ENCODE measurements around the gene ZFHX2.

The ZFHX2 gene

DNA sequence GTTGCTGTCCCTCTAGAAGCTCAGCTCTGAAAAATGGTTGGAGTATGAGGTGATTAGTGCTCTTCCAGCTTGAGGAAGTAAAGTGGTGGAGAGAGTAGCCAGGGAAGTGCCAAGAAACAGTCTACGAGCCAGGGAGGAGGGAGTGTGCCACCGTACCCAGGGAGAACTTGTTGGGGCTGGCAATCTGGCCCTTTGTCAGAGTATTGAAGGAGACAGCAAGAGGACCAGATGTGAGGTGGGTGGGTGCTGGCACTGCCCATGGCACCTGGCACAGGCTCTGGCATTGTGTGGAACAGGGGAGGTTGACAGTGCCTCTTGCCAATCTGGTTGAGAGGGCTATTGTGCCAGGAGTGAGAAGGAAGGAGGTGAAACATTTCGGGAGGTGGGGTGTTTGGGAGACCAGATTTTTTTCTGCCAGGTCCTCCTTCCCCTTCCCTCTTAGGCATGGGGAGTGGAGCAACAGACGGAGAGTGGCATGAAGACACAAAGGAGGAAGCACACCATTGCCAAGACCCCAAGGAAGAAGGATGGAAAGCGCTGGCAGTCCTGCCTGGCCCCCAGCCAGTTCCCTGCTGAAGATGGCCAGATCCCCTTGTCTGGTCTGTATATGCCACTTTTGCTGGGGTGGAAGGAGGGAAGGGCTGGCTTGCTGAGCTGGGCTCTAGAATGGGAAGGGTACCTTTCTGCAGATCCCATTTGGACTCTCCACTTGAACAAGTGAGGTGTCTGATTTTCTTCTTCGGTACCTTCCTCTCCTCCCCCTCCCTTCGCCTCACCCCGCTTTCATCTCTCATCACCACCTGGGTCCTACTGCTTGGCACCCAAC is 37.5 kb downstream of the ZFHX2 start:
- Histone ChIP-seq H3K79me2 (ENCODE audit: low read length) (no peaks in the 10 kb centered on the region), H3K9me3 (ENCODE audit: insufficient read depth, low read length) (no peaks in the 10 kb centered on the region), H2AFZ (ENCODE audit: low read depth, low read length) (no peak overlapping the region), H3K4me1 (ENCODE audit: low read length) (no peaks in the 10 kb centered on the region), H4K20me1 (ENCODE audit: insufficient read depth, low read length) (no peaks in the 10 kb centered on the region), H3K4me3 (ENCODE audit: low read length) (no peak overlapping the region), H3K27me3 (ENCODE audit: low read depth, low read length) (no peaks in the 10 kb centered on the region), H3K36me3 (replicated peaks; ENCODE audit: low read depth, low read length) (no peaks in the 10 kb centered on the region), H3K27ac (ENCODE audit: low read length) (no peak overlapping the region), H3K4me2 (ENCODE audit: low read length) (no peak overlapping the region), H3K9ac (ENCODE audit: low read length) (no peak overlapping the region)
- TF ChIP-seq, protein P1, sequence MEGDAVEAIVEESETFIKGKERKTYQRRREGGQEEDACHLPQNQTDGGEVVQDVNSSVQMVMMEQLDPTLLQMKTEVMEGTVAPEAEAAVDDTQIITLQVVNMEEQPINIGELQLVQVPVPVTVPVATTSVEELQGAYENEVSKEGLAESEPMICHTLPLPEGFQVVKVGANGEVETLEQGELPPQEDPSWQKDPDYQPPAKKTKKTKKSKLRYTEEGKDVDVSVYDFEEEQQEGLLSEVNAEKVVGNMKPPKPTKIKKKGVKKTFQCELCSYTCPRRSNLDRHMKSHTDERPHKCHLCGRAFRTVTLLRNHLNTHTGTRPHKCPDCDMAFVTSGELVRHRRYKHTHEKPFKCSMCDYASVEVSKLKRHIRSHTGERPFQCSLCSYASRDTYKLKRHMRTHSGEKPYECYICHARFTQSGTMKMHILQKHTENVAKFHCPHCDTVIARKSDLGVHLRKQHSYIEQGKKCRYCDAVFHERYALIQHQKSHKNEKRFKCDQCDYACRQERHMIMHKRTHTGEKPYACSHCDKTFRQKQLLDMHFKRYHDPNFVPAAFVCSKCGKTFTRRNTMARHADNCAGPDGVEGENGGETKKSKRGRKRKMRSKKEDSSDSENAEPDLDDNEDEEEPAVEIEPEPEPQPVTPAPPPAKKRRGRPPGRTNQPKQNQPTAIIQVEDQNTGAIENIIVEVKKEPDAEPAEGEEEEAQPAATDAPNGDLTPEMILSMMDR (IDR thresholded peaks at IDR 0.05; ENCODE audit: low read depth, low read length), result no peak
- TF ChIP-seq EZH2phosphoT487 (IDR thresholded peaks at IDR 0.05; ENCODE audit: low read depth), result no peak

DNA sequence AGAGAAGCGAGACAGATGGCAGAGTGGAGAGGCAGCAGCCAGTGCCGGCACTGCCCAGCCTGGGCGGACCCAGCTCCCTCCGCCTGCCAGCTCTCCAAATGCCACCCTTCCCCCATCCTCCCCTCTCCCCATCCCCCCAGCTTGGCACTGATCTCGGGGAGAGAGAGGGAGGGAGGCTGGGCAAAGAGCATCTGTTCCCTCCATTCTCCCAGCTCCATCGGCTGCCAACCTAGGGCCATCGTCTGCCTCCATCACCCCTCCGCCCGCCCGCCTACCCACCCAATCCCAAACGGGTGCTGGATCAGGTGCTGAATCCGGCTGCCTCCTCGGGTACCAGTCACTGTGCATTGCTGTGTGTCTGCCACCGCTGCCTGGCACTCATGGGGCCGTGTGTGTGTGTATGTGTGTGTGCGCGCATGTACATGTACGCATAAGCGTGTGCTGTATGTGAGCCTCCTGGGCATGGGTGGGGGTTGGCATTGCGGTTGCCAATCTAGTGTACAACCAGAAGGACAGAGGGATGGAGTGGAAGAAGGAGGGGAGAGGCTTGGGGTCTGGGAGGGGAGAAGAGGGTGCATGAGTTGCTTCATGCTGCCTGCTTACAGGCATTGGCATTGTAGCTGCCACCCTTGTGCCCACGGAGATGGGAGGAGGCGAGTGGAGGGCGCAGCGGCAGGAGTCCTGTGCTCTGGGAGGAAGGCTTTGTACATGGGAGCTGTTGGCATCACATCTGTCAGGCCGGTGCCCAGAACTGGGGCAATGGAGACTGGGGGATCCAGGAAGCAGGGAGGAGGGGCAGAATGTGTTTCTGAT is 38.4 kb downstream of the ZFHX2 start:
- Histone ChIP-seq H3K4me3 (ENCODE audit: low read length) (no peak overlapping the region), H3K9ac (ENCODE audit: low read length) (no peak overlapping the region), H4K20me1 (ENCODE audit: insufficient read depth, low read length) (no peaks in the 10 kb centered on the region), H2AFZ (ENCODE audit: low read depth, low read length) (no peak overlapping the region), H3K36me3 (replicated peaks; ENCODE audit: low read depth, low read length) (no peaks in the 10 kb centered on the region), H3K4me2 (ENCODE audit: low read length) (no peak overlapping the region), H3K79me2 (ENCODE audit: low read length) (no peaks in the 10 kb centered on the region), H3K27me3 (ENCODE audit: low read depth, low read length) (no peaks in the 10 kb centered on the region), H3K9me3 (ENCODE audit: insufficient read depth, low read length) (no peaks in the 10 kb centered on the region), H3K4me1 (ENCODE audit: low read length) (no peaks in the 10 kb centered on the region), H3K27ac (ENCODE audit: low read length) (no peak overlapping the region)
- no peak for TF ChIP-seq EZH2phosphoT487 (IDR thresholded peaks at IDR 0.05; ENCODE audit: low read depth)
- TF ChIP-seq, protein P1 (IDR thresholded peaks at IDR 0.05; ENCODE audit: low read depth, low read length), result no peak

DNA sequence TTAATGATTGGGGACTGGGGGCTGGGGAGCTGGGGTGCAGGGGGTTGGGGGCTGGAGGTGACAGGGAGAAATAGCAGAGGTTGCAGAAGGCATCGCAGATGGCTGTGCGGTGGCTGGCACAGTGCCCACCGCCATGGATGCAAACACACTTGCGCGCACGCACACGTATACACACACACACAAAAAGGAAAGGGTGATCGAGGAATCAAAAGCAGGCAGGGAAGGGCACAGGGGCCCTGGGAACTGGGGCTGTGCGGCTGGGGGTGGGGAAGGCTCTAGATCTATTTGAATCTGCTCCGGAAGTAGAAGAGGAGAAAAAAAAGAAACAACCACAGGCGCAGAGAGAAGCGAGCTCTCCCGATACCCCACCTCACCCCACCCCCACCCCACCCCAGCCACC is 39.4 kb downstream of the ZFHX2 start:
- no peak overlapping the region for H2AFZ ChIP-seq (ENCODE audit: low read depth, low read length)
- H3K79me2 ChIP-seq (ENCODE audit: low read length), result no peaks in the 10 kb centered on the region
- no peaks in the 10 kb centered on the region for H3K36me3 ChIP-seq (replicated peaks; ENCODE audit: low read depth, low read length)
- no peaks in the 10 kb centered on the region for H3K4me1 ChIP-seq (ENCODE audit: low read length)
- TF ChIP-seq EZH2phosphoT487 (IDR thresholded peaks at IDR 0.05; ENCODE audit: low read depth), result no peak
- TF ChIP-seq, protein P1 (IDR thresholded peaks at IDR 0.05; ENCODE audit: low read depth, low read length), result no peak
- H3K27me3 ChIP-seq (ENCODE audit: low read depth, low read length), result no peaks in the 10 kb centered on the region
- no peaks in the 10 kb centered on the region for H4K20me1 ChIP-seq (ENCODE audit: insufficient read depth, low read length)
- no peak overlapping the region for H3K9ac ChIP-seq (ENCODE audit: low read length)
- H3K4me3 ChIP-seq (ENCODE audit: low read length), result no peak overlapping the region
- no peaks in the 10 kb centered on the region for H3K9me3 ChIP-seq (ENCODE audit: insufficient read depth, low read length)
- no peak overlapping the region for H3K4me2 ChIP-seq (ENCODE audit: low read length)
- no peak overlapping the region for H3K27ac ChIP-seq (ENCODE audit: low read length)

DNA sequence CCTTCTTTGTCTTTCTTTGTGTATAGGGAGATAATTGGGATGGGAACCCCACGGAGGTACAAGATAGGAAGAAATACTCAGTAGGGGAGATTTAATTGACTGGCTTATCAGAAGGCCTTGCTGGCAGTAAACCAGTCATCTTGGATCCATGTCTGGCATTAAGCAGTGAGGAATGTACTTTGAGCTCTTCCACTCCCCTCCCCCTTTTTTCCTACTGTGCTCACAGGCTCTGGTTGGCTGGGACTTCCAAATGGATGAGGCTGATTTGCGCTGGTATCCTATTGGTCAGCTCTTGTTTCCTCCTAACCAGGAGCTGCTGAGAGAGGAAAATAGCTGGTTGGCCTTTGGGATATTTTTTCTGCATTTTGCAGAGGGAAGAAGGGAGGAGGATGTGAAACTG is 57.3 kb downstream of the ZFHX2 start:
- Histone ChIP-seq H3K27ac (ENCODE audit: low read length) (no peak overlapping the region), H3K79me2 (ENCODE audit: low read length) (no peaks in the 10 kb centered on the region), H2AFZ (ENCODE audit: low read depth, low read length) (no peak overlapping the region), H3K4me3 (ENCODE audit: low read length) (no peak overlapping the region), H3K36me3 (replicated peaks; ENCODE audit: low read depth, low read length) (no peaks in the 10 kb centered on the region), H3K9me3 (ENCODE audit: insufficient read depth, low read length) (no peaks in the 10 kb centered on the region), H3K4me1 (ENCODE audit: low read length) (no peaks in the 10 kb centered on the region), H3K27me3 (ENCODE audit: low read depth, low read length) (no peaks in the 10 kb centered on the region), H4K20me1 (ENCODE audit: insufficient read depth, low read length) (no peaks in the 10 kb centered on the region), H3K9ac (ENCODE audit: low read length) (no peak overlapping the region), H3K4me2 (ENCODE audit: low read length) (no peak overlapping the region)
- TF ChIP-seq, protein P1 (IDR thresholded peaks at IDR 0.05; ENCODE audit: low read depth, low read length), result no peak
- TF ChIP-seq EZH2phosphoT487 (IDR thresholded peaks at IDR 0.05; ENCODE audit: low read depth), result no peak
